GM13976 (cell line): ENCODE measurements around the gene THRSP.
"Not testable (repeated sequence)": the region's sequence is repeated elsewhere in the genome, so short reads cannot be mapped to it uniquely, and the experiment has no call there.

Experiments
- DNase-seq: peaks from one replicate; pipeline ENCODE4 v3.0.0; 2012; ENCODE audit warnings: low spot score
- in situ Hi-C: fragments of 300-500 bp; cut with MboI; formaldehyde crosslinking; loops from one replicate; pipeline ENCODE4 v1.12.0; 2022; ENCODE audit warnings: low sequenced_read_pairs, mixed read lengths, inconsistent platforms; ENCODE audit not compliant: unreplicated experiment
- TF ChIP-seq, protein P1 (sequence below): IDR thresholded peaks from 2 replicates; pipeline ENCODE4 v1.5.1; 2012; ENCODE audit warnings: borderline replicate concordance, mild to moderate bottlenecking; ENCODE audit not compliant: insufficient read depth; ENCODE audit errors: extremely low read depth, missing control alignments, control extremely low read depth

THRSP gene

DNA sequence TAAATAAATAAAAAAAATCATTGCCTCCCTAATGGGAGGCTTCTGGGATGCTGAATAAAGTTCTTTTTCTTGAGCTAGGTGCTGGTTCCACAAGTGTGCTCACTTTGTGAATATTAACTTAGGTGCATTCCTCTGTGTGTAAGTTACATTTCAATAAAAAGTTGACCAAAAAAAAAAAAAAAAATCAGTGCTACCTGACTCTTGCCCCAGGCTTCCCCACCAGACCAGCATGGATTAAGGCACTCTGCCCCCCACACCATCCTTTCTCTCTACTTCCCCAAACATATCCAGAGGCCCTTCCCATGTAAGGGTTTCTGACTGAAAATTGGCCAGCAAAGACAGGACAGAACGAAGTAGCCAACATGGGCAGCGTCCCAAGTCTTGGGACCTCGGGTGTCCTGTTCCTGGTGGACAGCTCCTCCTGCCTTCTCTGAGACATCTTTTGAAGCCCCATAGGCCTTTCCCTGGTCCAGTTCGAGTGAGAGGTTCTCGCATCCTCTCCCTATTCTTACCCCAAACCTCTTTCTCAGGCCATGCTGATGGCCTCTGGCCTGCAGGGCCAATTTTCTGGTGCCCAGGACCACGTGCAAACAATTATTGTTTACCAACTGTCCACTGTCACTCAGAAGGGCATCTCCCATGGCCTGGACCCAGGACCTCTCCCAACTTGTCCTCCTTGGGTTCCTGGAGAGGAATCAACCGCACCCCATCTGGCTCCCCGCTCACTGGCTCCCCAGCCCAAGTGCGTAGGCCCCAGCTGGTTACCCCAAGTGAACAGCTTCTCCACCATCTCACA is 25.6 kb upstream of the THRSP start:
- TF ChIP-seq, protein P1, sequence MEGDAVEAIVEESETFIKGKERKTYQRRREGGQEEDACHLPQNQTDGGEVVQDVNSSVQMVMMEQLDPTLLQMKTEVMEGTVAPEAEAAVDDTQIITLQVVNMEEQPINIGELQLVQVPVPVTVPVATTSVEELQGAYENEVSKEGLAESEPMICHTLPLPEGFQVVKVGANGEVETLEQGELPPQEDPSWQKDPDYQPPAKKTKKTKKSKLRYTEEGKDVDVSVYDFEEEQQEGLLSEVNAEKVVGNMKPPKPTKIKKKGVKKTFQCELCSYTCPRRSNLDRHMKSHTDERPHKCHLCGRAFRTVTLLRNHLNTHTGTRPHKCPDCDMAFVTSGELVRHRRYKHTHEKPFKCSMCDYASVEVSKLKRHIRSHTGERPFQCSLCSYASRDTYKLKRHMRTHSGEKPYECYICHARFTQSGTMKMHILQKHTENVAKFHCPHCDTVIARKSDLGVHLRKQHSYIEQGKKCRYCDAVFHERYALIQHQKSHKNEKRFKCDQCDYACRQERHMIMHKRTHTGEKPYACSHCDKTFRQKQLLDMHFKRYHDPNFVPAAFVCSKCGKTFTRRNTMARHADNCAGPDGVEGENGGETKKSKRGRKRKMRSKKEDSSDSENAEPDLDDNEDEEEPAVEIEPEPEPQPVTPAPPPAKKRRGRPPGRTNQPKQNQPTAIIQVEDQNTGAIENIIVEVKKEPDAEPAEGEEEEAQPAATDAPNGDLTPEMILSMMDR, result no peak
- in situ Hi-C loops, result no loop called here
- DNase-seq, result no peak

GRCh38 chr11:78038697-78039313 is 24.9 kb upstream of the THRSP start:
- TF ChIP-seq, protein P1, result no peak
- DNase-seq, result no peak
- in situ Hi-C loops, result no loop called here

- DNase-seq, result no peak
- in situ Hi-C loops, result no loop called here
- TF ChIP-seq, protein P1, result no peak
These were observed 24.2 kb upstream of the THRSP start for GRCh38 chr11:78039391-78039918.

- TF ChIP-seq, protein P1, result no peak
These were observed 23.6 kb upstream of the THRSP start for GRCh38 chr11:78039919-78040671.

GRCh38 chr11:78040691-78041379 is 22.8 kb upstream of the THRSP start:
- TF ChIP-seq, protein P1, result no peak
- no peak for DNase-seq
- in situ Hi-C loops, result no loop called here

More at GRCh38 chr11:78039919-78040671, 23.6 kb upstream of the THRSP start:
- peak; percentile 70 for DNase-seq
- in situ Hi-C loops, result no loop called here

GRCh38 chr11:78041380-78041719 is 22.3 kb upstream of the THRSP start:
- DNase-seq, in situ Hi-C loops: not testable (repeated sequence)
